TTC549 (cell line): ENCODE results near the gene OR10S1.
"Not testable (repeated sequence)": the region's sequence is repeated elsewhere in the genome, so short reads cannot be mapped to it uniquely, and the experiment has no call there.

ENCODE experiments used
- FAIRE-seq: peaks from 2 replicates; lab custom pipeline; 2012; peaks lifted over from hg19 to GRCh38; lab: Jason Lieb, UNC

The OR10S1 gene

GRCh38 chr11:123977731-123978347 is at the start of gene OR10S1:
OR10S1 (minus strand) TSS chr11:123977781; CDS start chr11:123977664, 117 bp downstream.
- FAIRE-seq: no peak

GRCh38 chr11:124026498-124026897 is 48.9 kb upstream of the OR10S1 start, which contains the start of gene OR10G8:
OR10G8 (plus strand) TSS chr11:124026798; CDS start chr11:124029623, 2,825 bp downstream.
- no peak for FAIRE-seq

GRCh38 chr11:124015837-124016236 is 38.3 kb upstream of the OR10S1 start:
- not testable (repeated sequence) for FAIRE-seq

GRCh38 chr11:124012697-124013096 is 35.1 kb upstream of the OR10S1 start, which contains the start of gene OR10G4:
OR10G4 (plus strand) TSS chr11:124012997; CDS start chr11:124015575, 2,578 bp downstream.
- no peak for FAIRE-seq

GRCh38 chr11:123995119-123995518 is 17.5 kb upstream of the OR10S1 start, which contains the start of gene OR10G6:
OR10G6 (minus strand) TSS chr11:123995161; CDS start chr11:123995161, 0 bp downstream.
- no peak for FAIRE-seq

GRCh38 chr11:123979311-123979710 is 1.7 kb upstream of the OR10S1 start:
- no peak for FAIRE-seq

GRCh38 chr11:123976770-123977560 is 616 bp downstream of the OR10S1 start:
- no peak for FAIRE-seq

GRCh38 chr11:123973816-123974215 is 3.8 kb downstream of the OR10S1 start:
- no peak for FAIRE-seq

GRCh38 chr11:123956752-123957151 is 20.8 kb downstream of the OR10S1 start:
- no peak for FAIRE-seq

- FAIRE-seq: no peak
Measured at GRCh38 chr11:123945132-123945531, 32.4 kb downstream of the OR10S1 start.

- FAIRE-seq: no peak
Measured at GRCh38 chr11:123943738-123944137, 33.8 kb downstream of the OR10S1 start, which contains the start of gene OR6T1. OR6T1 (minus strand) TSS chr11:123943838; CDS start chr11:123943838, 0 bp downstream.

GRCh38 chr11:123942413-123942812 is 35.2 kb downstream of the OR10S1 start:
- no peak for FAIRE-seq

- FAIRE-seq: no peak
Measured at GRCh38 chr11:123939317-123939716, 38.3 kb downstream of the OR10S1 start, which contains the start of gene OR4D5. OR4D5 (plus strand) TSS chr11:123939617; CDS start chr11:123939617, 0 bp downstream.
